ENCODE measurements around the gene PRR23E.

DNA sequence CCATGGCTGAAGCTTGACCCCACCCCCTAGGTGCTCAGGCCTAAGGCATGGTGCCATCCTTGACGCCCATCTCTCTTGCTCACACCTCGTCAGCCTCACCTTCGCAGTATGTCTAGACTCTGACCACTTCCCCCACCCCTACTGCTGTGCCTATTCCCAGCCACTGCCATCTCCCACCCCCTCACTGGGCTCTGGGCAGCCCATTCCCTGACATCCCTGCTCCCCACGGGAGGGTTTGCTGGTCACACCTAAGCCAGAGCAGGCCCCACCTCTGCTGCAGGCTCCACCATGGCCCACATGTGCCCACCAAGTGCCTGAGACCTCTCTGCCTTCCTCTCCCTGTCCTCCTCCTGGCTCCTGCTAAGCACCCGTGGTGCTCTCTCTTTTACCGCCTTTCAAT, 47.7 kb upstream of the PRR23E start:
- TF ChIP-seq, protein P1, sequence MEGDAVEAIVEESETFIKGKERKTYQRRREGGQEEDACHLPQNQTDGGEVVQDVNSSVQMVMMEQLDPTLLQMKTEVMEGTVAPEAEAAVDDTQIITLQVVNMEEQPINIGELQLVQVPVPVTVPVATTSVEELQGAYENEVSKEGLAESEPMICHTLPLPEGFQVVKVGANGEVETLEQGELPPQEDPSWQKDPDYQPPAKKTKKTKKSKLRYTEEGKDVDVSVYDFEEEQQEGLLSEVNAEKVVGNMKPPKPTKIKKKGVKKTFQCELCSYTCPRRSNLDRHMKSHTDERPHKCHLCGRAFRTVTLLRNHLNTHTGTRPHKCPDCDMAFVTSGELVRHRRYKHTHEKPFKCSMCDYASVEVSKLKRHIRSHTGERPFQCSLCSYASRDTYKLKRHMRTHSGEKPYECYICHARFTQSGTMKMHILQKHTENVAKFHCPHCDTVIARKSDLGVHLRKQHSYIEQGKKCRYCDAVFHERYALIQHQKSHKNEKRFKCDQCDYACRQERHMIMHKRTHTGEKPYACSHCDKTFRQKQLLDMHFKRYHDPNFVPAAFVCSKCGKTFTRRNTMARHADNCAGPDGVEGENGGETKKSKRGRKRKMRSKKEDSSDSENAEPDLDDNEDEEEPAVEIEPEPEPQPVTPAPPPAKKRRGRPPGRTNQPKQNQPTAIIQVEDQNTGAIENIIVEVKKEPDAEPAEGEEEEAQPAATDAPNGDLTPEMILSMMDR (IDR thresholded peaks at IDR 0.05), result no peak
- TF ChIP-seq REST (IDR thresholded peaks at IDR 0.05; ENCODE audit: insufficient read depth in 1 of 2, low read depth in 2 of 2, low read length in 1 of 2), result no peak
- TF ChIP-seq POLR2AphosphoS5 (IDR thresholded peaks at IDR 0.05; ENCODE audit: low read depth, low read length), result no peak
- no peak for TF ChIP-seq TCF7L2 (IDR thresholded peaks at IDR 0.05; ENCODE audit: low read depth, low read length)
- TF ChIP-seq SIN3A (IDR thresholded peaks at IDR 0.05; ENCODE audit: borderline replicate concordance, insufficient read depth, low read depth, low read length), result no peak

Measured in Panc1 (cell line).